Smooth muscle cell (in vitro differentiated cells): ENCODE measurements around the gene DYRK4. TPM values are rescaled to one million over a fixed set of nuclear protein-coding genes. Genes with fewer than 3 reads are reported as not detected.

Experiments
- DNase-seq: peaks from one replicate; lab custom pipeline; 2025; ENCODE audit not compliant: unreplicated experiment; lab: John Stamatoyannopoulos, UW
- H2AFZ ChIP-seq: fragments of 200-600 bp; sonication (generic); 2 replicates; pipeline ENCODE4 v1.6.0; 2016; ENCODE audit warnings: antibody characterized with exemption, low read depth, mild to moderate bottlenecking
- H3F3A ChIP-seq: fragments of 200-600 bp; sonication (generic); 2 replicates; pipeline ENCODE4 v1.6.0; 2017; ENCODE audit warnings: antibody characterized with exemption, low read depth
- H3K27ac ChIP-seq: fragments of 200-600 bp; sonication (generic); 2 replicates; pipeline ENCODE4 v1.5.1; 2016; ENCODE audit warnings: low read depth, mild to moderate bottlenecking
- H3K27me3 ChIP-seq: fragments of 200-600 bp; sonication (generic); 2 replicates; pipeline ENCODE4 v1.6.1; 2016; ENCODE audit warnings: low read depth, mild to moderate bottlenecking
- H3K36me3 ChIP-seq: fragments of 200-600 bp; sonication (generic); 2 replicates; pipeline ENCODE4 v1.5.1; 2016; ENCODE audit warnings: low read depth
- H3K4me1 ChIP-seq: fragments of 200-600 bp; sonication (generic); 2 replicates; pipeline ENCODE4 v1.5.1; 2016; ENCODE audit warnings: low read depth
- H3K4me2 ChIP-seq: fragments of 200-600 bp; sonication (generic); 2 replicates; pipeline ENCODE4 v1.6.0; 2016; ENCODE audit warnings: mild to moderate bottlenecking
- H3K4me3 ChIP-seq: fragments of 200-600 bp; sonication (generic); 2 replicates; pipeline ENCODE4 v1.5.1; 2016; ENCODE audit warnings: mild to moderate bottlenecking
- H3K79me2 ChIP-seq: fragments of 200-600 bp; sonication (generic); 2 replicates; pipeline ENCODE4 v1.6.0; 2016; ENCODE audit warnings: low read depth, mild to moderate bottlenecking
- H3K9ac ChIP-seq: fragments of 200-600 bp; sonication (generic); 2 replicates; pipeline ENCODE4 v1.6.0; 2016; ENCODE audit warnings: low read depth
- H3K9me3 ChIP-seq: fragments of 200-600 bp; sonication (generic); replicated peaks from 2 replicates; pipeline ENCODE4 v1.5.1; 2016; ENCODE audit warnings: low read depth
- H4K20me1 ChIP-seq: fragments of 200-600 bp; sonication (generic); 2 replicates; pipeline ENCODE4 v1.6.0; 2016; ENCODE audit warnings: low read depth
- WGBS: methylation state at CpG from one replicate; pipeline ENCODE4 v1.1.7; 2016; ENCODE audit warnings: low lambda C conversion rate; 5-methylcytosine and 5-hydroxymethylcytosine counted together
- polyA plus RNA-seq: library from polyadenylated mRNA; unstranded; fragments of >200 nt; fragmentation: Nextera tagmentation; extraction: Ambion mirVana; gene quantifications from 2 replicates; pipeline ENCODE4 v1.2.1, GENCODE V29; 2016
- total RNA-seq: library from RNA; depleted of rRNA; stranded (reverse); fragments of >200 nt; gene quantifications from 2 replicates; pipeline ENCODE4 v1.2.3, GENCODE V29; 2014
- TF ChIP-seq, protein P1 (sequence below): fragments of 200-600 bp; sonication (generic); IDR thresholded peaks from 2 replicates; pipeline ENCODE4 v1.5.1; 2017; ENCODE audit warnings: borderline replicate concordance, mild to moderate bottlenecking, antibody characterized with exemption; ENCODE audit not compliant: insufficient read depth, poor library complexity, severe bottlenecking

DYRK4 gene
- total and polyA plus RNA-seq, 2 experiments from 2014 or later = 27.1 to 61.6 TPM

DNA sequence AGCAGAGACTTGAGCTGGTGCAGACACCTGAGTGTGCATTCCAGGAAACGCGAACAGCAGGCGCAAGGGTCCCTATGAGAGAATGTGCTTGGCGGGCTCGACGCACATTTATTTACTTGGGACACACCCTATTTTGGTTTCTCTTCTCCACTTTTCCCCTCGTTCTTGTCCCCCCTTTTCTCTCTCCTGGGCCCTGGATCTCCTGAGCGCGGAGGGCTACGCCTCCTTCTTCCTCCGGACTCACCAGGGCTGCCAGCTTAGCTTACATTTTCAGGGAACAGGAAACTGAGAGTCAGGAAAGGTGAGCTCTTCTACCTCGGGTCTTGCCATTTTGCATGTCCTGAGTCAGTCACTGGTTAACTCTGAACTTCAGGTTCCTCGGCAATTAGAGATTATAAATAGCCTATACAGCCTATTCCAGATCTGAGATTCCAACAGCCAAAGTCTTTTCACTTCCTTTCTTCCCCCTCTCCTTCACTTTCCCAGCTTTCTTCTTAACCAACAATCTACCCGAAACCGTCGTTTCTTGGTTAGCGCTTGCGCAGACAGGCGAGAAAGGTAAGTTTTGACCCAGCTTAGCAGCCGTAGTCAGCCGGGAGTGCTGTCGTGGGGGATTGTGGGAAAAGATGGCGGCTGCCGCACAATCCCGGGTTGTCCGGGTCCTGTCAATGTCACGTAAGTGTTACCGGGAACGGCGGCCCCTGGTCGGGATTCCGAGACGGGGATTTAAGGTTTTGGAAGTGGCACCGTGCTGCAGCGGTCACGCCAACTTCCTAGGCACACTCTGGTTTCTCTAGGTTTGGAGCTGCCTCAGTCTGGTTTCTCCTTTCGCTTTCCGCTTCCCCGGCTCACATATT is 86.7 kb downstream of the DYRK4 start, which contains the start of the genes AKAP3 and NDUFA9:
Gene AKAP3 (minus strand): TSS at position 551 of the 857 bp plus-strand sequence. CDS start 10,855 bp downstream, outside the sequence.
Gene NDUFA9 (plus strand): TSS at position 614 of the 857 bp plus-strand sequence. CDS start 13 bp downstream, at position 627.
- Histone ChIP-seq H3K9ac (peak within 1 kb of the TSS; percentile 79), H4K20me1 (no peaks in the 10 kb centered on the region), H3K36me3 (no peaks in the 10 kb centered on the region), H3K27ac (peak within 1 kb of the TSS; percentile 71), H3K27me3 (no peaks in the 10 kb centered on the region), H2AFZ (peak within 1 kb of the TSS; percentile 96), H3K4me3 (peak within 1 kb of the TSS; percentile 81), H3K4me1 (peaks cover 12% of the 10 kb centered on the region), H3K9me3 (no peaks in the 10 kb centered on the region), H3K4me2 (peak within 1 kb of the TSS; percentile 85), H3K79me2 (peaks cover 39% of the 10 kb centered on the region), H3F3A (no peaks in the 10 kb centered on the region)
- peak; percentile 41 for DNase-seq
- WGBS = under 1% methylated on average over 39 of the region's 39 CpGs
- TF ChIP-seq, protein P1, sequence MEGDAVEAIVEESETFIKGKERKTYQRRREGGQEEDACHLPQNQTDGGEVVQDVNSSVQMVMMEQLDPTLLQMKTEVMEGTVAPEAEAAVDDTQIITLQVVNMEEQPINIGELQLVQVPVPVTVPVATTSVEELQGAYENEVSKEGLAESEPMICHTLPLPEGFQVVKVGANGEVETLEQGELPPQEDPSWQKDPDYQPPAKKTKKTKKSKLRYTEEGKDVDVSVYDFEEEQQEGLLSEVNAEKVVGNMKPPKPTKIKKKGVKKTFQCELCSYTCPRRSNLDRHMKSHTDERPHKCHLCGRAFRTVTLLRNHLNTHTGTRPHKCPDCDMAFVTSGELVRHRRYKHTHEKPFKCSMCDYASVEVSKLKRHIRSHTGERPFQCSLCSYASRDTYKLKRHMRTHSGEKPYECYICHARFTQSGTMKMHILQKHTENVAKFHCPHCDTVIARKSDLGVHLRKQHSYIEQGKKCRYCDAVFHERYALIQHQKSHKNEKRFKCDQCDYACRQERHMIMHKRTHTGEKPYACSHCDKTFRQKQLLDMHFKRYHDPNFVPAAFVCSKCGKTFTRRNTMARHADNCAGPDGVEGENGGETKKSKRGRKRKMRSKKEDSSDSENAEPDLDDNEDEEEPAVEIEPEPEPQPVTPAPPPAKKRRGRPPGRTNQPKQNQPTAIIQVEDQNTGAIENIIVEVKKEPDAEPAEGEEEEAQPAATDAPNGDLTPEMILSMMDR = no peak

DNA sequence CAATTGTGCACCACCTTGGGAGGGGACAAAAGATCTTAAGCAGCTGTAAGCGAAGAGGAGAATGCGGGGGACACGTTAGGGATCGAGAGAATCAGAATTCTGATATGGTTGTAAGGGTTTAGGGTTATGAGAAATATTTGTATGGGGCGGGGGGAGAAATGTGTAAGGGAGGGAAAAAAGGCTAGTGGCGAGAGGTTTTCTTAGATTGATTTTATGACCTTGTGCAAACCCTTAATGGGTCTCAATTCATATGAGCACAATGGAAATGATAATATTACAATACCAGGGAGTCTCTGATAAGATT is 87.3 kb downstream of the DYRK4 start:
- Histone ChIP-seq H3K27ac (peak overlapping the region; percentile 71), H3K27me3 (no peaks in the 10 kb centered on the region), H3K9me3 (no peaks in the 10 kb centered on the region), H3K79me2 (peaks cover 39% of the 10 kb centered on the region), H4K20me1 (no peaks in the 10 kb centered on the region), H3K4me2 (peak overlapping the region; percentile 85), H3K9ac (peak overlapping the region; percentile 79), H3K4me1 (peaks cover 12% of the 10 kb centered on the region), H3F3A (no peaks in the 10 kb centered on the region), H2AFZ (peak overlapping the region; percentile 96), H3K4me3 (peak overlapping the region; percentile 81), H3K36me3 (no peaks in the 10 kb centered on the region)
- WGBS = 2% methylated on average over 6 of the region's 6 CpGs
- no peak for DNase-seq
- TF ChIP-seq, protein P1 = no peak

DNA sequence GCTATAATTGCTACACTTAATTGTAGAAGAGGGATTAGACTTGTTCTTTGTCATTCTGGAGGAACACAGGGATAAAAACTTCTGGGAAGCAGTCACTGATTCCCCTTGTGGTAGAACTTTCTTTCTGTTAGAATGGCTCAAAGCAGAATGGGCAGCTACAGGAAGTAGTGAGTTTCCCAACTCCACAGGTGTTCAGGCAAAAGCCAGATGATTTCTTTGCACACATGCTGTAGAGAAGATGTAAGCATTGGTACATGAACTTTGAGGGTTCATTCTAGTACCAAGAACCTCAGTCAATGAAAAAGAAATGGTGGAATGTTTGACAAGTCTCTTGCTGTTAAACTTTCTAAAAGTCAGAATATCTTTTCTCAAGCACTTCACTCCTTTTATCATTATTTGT is 91.2 kb downstream of the DYRK4 start:
- Histone ChIP-seq H3K27me3 (no peaks in the 10 kb centered on the region), H3K4me2 (no peak overlapping the region), H3K79me2 (peaks cover 39% of the 10 kb centered on the region), H3K4me3 (no peak overlapping the region), H3K36me3 (peaks cover 15% of the 10 kb centered on the region), H2AFZ (no peak overlapping the region), H3K9ac (no peak overlapping the region), H3K9me3 (no peaks in the 10 kb centered on the region), H4K20me1 (no peaks in the 10 kb centered on the region), H3F3A (no peaks in the 10 kb centered on the region), H3K4me1 (peaks cover 8% of the 10 kb centered on the region), H3K27ac (no peak overlapping the region)
- DNase-seq = no peak
- TF ChIP-seq, protein P1 = no peak
